GM18499 (cell line): Measurements from ENCODE around the gene FBXW4.

Source experiments
- ATAC-seq: cut with Tn5 transposase; IDR thresholded peaks from one replicate; pipeline ENCODE4 v1.9.1; 2021; ENCODE audit warnings: moderate number of reproducible peaks; ENCODE audit not compliant: insufficient read depth, unreplicated experiment

FBXW4 gene

GRCh38 chr10:101623528-101623927, 71.4 kb downstream of the FBXW4 start:
- no peak for ATAC-seq

GRCh38 chr10:101619983-101620382, 75.0 kb downstream of the FBXW4 start:
- no peak for ATAC-seq

GRCh38 chr10:101618871-101619270, 76.1 kb downstream of the FBXW4 start:
- no peak for ATAC-seq

GRCh38 chr10:101617824-101618568, 77.0 kb downstream of the FBXW4 start:
- no peak for ATAC-seq

- no peak for ATAC-seq
Observed at GRCh38 chr10:101617102-101617823, 77.7 kb downstream of the FBXW4 start.

GRCh38 chr10:101616415-101617101, 78.4 kb downstream of the FBXW4 start:
- no peak for ATAC-seq

- ATAC-seq = no peak
Observed at GRCh38 chr10:101615525-101616116, 79.3 kb downstream of the FBXW4 start.

- no peak for ATAC-seq
Observed at GRCh38 chr10:101614663-101615524, 80.1 kb downstream of the FBXW4 start.

- ATAC-seq = no peak
Observed at GRCh38 chr10:101613646-101614045, 81.3 kb downstream of the FBXW4 start.

GRCh38 chr10:101612872-101613271, 82.1 kb downstream of the FBXW4 start:
- no peak for ATAC-seq

- ATAC-seq = no peak
Observed at GRCh38 chr10:101612086-101612485, 82.9 kb downstream of the FBXW4 start.

GRCh38 chr10:101611096-101611905, 83.7 kb downstream of the FBXW4 start:
- ATAC-seq = no peak

GRCh38 chr10:101609481-101609880, 85.5 kb downstream of the FBXW4 start:
- ATAC-seq = no peak

- ATAC-seq = no peak
Observed at GRCh38 chr10:101607124-101607523, 87.8 kb downstream of the FBXW4 start.

- ATAC-seq = no peak
Observed at GRCh38 chr10:101602761-101603398, 92.1 kb downstream of the FBXW4 start.

GRCh38 chr10:101601541-101601940, 93.4 kb downstream of the FBXW4 start:
- no peak for ATAC-seq

GRCh38 chr10:101597091-101597900, 97.7 kb downstream of the FBXW4 start:
- ATAC-seq = no peak
